T-cell (primary cell): ENCODE measurements around the gene MMP2. TPM values are rescaled to one million over a fixed set of nuclear protein-coding genes. Genes with fewer than 3 reads are reported as not detected.

Experiments
- ATAC-seq, 4 experiments: fragments of 200-7000 bp in 3 of 4; fragments of 150-1000 bp in 1 of 4; cut with Tn5 transposase; replicated peaks in 1 of 4; 1 replicate in 3 of 4; 2 replicates in 1 of 4; pipeline ENCODE4 v1.10.0; 2021; ENCODE audit warnings: moderate library complexity in 3 of 4, mild to moderate bottlenecking in 2 of 4, moderate number of reproducible peaks in 1 of 4
- CTCF ChIA-PET, 2 donors: fragments of 300-600 bp; sonication (Branson Sonifier 250); formaldehyde crosslinking; loops; one replicate each; lab custom pipeline; 2022; ENCODE audit warnings: antibody characterized with exemption in 2 of 2; lab: Charles Lee
- POLR2A ChIA-PET, 2 donors: fragments of 300-600 bp; sonication (Branson Sonifier 250); formaldehyde crosslinking; loops; one replicate each; lab custom pipeline; 2022; ENCODE audit warnings: antibody characterized with exemption in 2 of 2; lab: Charles Lee
- DNase-seq, 35 experiments: peaks; one replicate each; pipeline versions ENCODE4 v3.0.0 to v3.0.0-alpha.2; 2013 to 2023
- H3K27ac ChIP-seq: one replicate; pipeline ENCODE4 v1.5.1; 2013; ENCODE audit warnings: low read length
- H3K27me3 ChIP-seq, 2 experiments: replicated peaks in 1 of 2; 1 replicate in 1 of 2; 2 replicates in 1 of 2; pipeline versions ENCODE4 v1.6.1 to v1.7.0; 2013; ENCODE audit warnings: low read length in 1 of 2, mixed read lengths in 1 of 2; ENCODE audit not compliant: control insufficient read depth in 2 of 2, insufficient read depth in 2 of 2; ENCODE audit errors: extremely low read depth in 1 of 2
- H3K36me3 ChIP-seq, 2 donors: 1 replicate in 1 of 2; 2 replicates in 1 of 2; pipeline versions ENCODE4 v1.6.1 to v1.7.0; 2013; ENCODE audit warnings: low read length in 1 of 2; ENCODE audit not compliant: control insufficient read depth in 2 of 2, insufficient read depth in 1 of 2; ENCODE audit errors: extremely low read depth in 1 of 2
- H3K4me1 ChIP-seq, 2 experiments: 1 replicate in 1 of 2; 2 replicates in 1 of 2; pipeline versions ENCODE4 v1.6.1 to v1.7.0; 2013; ENCODE audit warnings: low read length in 2 of 2, mixed read lengths in 1 of 2; ENCODE audit not compliant: insufficient read depth in 2 of 2, control insufficient read depth in 1 of 2; ENCODE audit errors: extremely low read depth in 1 of 2
- H3K4me3 ChIP-seq, 2 donors: 1 replicate in 1 of 2; 2 replicates in 1 of 2; pipeline versions ENCODE4 v1.5.1 to v1.7.0; 2013; ENCODE audit warnings: mild to moderate bottlenecking in 2 of 2, low read length in 1 of 2, moderate library complexity in 1 of 2; ENCODE audit not compliant: control insufficient read depth in 1 of 2; ENCODE audit errors: extremely low read depth in 1 of 2
- H3K9me3 ChIP-seq: 2 replicates; pipeline ENCODE4 v1.7.0; 2013
- H3K27ac Mint-ChIP-seq, 2 donors: one replicate each; pipeline ENCODE4 v1.8.0; 2020 to 2021; ENCODE audit warnings: mild to moderate bottlenecking in 2 of 2, mixed read lengths in 2 of 2
- H3K27me3 Mint-ChIP-seq, 2 donors: one replicate each; pipeline ENCODE4 v1.8.0; 2021 to 2022; ENCODE audit warnings: mixed read lengths in 2 of 2
- H3K36me3 Mint-ChIP-seq: one replicate; pipeline ENCODE4 v1.8.0; 2021; ENCODE audit warnings: mixed read lengths
- H3K4me1 Mint-ChIP-seq, 3 donors: one replicate each; pipeline ENCODE4 v1.8.0; 2020 to 2022; ENCODE audit warnings: mixed read lengths in 3 of 3, mild to moderate bottlenecking in 1 of 3
- H3K4me3 Mint-ChIP-seq, 3 donors: one replicate each; pipeline ENCODE4 v1.8.0; 2020 to 2022; ENCODE audit warnings: mild to moderate bottlenecking in 3 of 3, mixed read lengths in 3 of 3, moderate library complexity in 3 of 3
- H3K9me3 Mint-ChIP-seq, 3 donors: one replicate each; pipeline ENCODE4 v1.8.0; 2020 to 2022; ENCODE audit warnings: mixed read lengths in 3 of 3
- WGBS: methylation state at CpG from one replicate; pipeline ENCODE4 v1.1.5; 2013; ENCODE audit warnings: missing lambda C conversion rate; ENCODE audit not compliant: insufficient coverage; 5-methylcytosine and 5-hydroxymethylcytosine counted together
- total RNA-seq, 35 experiments: library from RNA in 6 of 35; stranded (reverse) in 6 of 35; fragments of 120-200 nt in 1 of 35; gene quantifications; one replicate each; pipeline versions ENCODE4 v1.2.1 to v1.2.4 and lab custom pipeline; 2013 to 2026

Gene MMP2
- total RNA-seq, 5 donors from 2014 or later (not counting 1 experiment from before 2014, with no cell fraction given): 0.44 to 2.4 (median 1.8) TPM; not detected in 1

GRCh38 chr16:55452996-55453395, 26.0 kb upstream of the MMP2 start:
- Mint-ChIP-seq H3K4me1 (no peaks in the 10 kb centered on the region), H3K9me3 (no peaks in the 10 kb centered on the region), H3K36me3 (no peaks in the 10 kb centered on the region), H3K27me3 (no peaks in the 10 kb centered on the region), H3K27ac (no peak overlapping the region), H3K4me3 (no peak overlapping the region)
- Histone ChIP-seq H3K27ac (no peak overlapping the region), H3K4me1 (no peaks in the 10 kb centered on the region), H3K4me3 (no peak overlapping the region), H3K27me3 (peaks cover 0 to 2% of the 10 kb centered on the region in 2 experiments), H3K9me3 (no peaks in the 10 kb centered on the region), H3K36me3 (no peaks in the 10 kb centered on the region)
- CTCF ChIA-PET: no interaction called here
- WGBS: no CpG with 5 or more reads among the region's 2 CpGs
- no peak for ATAC-seq
- DNase-seq: no peak
- POLR2A ChIA-PET: no interaction called here

GRCh38 chr16:55453909-55454308, 25.1 kb upstream of the MMP2 start:
- Mint-ChIP-seq H3K9me3 (no peaks in the 10 kb centered on the region), H3K4me3 (no peak overlapping the region), H3K4me1 (no peaks in the 10 kb centered on the region), H3K27ac (no peak overlapping the region), H3K27me3 (peaks cover 0 to 2% of the 10 kb centered on the region in 2 donors), H3K36me3 (no peaks in the 10 kb centered on the region)
- peaks cover 0 to 2% of the 10 kb centered on the region in 2 experiments for H3K27me3 ChIP-seq
- H3K9me3 ChIP-seq: no peaks in the 10 kb centered on the region
- no peaks in the 10 kb centered on the region for H3K4me1 ChIP-seq
- ChIA-PET POLR2A (no interaction called here), CTCF (no interaction called here)
- ATAC-seq: no peak
- H3K4me3 ChIP-seq: no peak overlapping the region
- no peak overlapping the region for H3K27ac ChIP-seq
- H3K36me3 ChIP-seq: no peaks in the 10 kb centered on the region
- WGBS: 11% methylated on average over 1 of the region's 2 CpGs
- DNase-seq: no peak

GRCh38 chr16:55454861-55455260, 24.1 kb upstream of the MMP2 start:
- H3K27me3 Mint-ChIP-seq: peaks cover 0 to 3% of the 10 kb centered on the region in 2 donors
- POLR2A ChIA-PET: no interaction called here
- Histone ChIP-seq H3K27me3 (peaks cover 0 to 2% of the 10 kb centered on the region in 2 experiments), H3K4me3 (no peak overlapping the region), H3K9me3 (no peaks in the 10 kb centered on the region), H3K4me1 (no peaks in the 10 kb centered on the region), H3K27ac (no peak overlapping the region), H3K36me3 (no peaks in the 10 kb centered on the region)
- H3K9me3 Mint-ChIP-seq: no peaks in the 10 kb centered on the region
- no peak overlapping the region for H3K27ac Mint-ChIP-seq
- H3K4me1 Mint-ChIP-seq: no peaks in the 10 kb centered on the region
- H3K36me3 Mint-ChIP-seq: no peaks in the 10 kb centered on the region
- no peak overlapping the region for H3K4me3 Mint-ChIP-seq
- WGBS: 77% methylated on average over 5 of the region's 6 CpGs
- ATAC-seq (no peak), DNase-seq (no peak)
- CTCF ChIA-PET: no interaction called here

DNA sequence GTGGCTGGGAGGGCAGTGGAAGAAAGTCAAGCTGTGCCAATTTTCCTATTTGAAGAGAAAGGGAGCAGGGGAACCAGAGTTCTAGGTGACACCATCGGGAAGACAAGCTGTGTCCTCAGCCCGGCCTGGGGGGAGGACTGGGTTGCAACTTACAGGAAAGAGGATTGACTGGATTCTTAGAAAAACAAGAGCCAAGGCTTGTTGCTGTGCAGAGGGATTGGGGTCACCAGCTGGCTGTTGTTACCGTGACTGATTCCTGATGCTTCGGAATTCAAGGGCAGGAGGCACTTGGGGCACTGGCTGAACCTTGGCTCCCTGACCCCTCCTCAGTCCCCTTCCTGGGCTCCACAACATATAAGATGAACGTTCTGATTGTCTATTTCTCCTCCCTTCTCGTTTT, 16.8 kb upstream of the MMP2 start:
- H3K9me3 Mint-ChIP-seq: no peaks in the 10 kb centered on the region
- H3K27me3 ChIP-seq: peaks cover 0 to 14% of the 10 kb centered on the region in 2 experiments
- no peaks in the 10 kb centered on the region for H3K36me3 Mint-ChIP-seq
- 100% methylated on average over 1 of the region's 6 CpGs for WGBS
- H3K9me3 ChIP-seq: no peaks in the 10 kb centered on the region
- CTCF ChIA-PET: interaction anchor here in 1 of 2 donors (0.6 kb wide), 1 partner anchor 298 kb away, joined by 3 read pairs; no protein-coding TSS in a partner anchor
- H3K4me3 ChIP-seq: no peak overlapping the region
- peaks cover 0 to 3% of the 10 kb centered on the region in 2 experiments for H3K4me1 ChIP-seq
- H3K27ac Mint-ChIP-seq: no peak overlapping the region
- no peak overlapping the region for H3K4me3 Mint-ChIP-seq
- no peak overlapping the region for H3K27ac ChIP-seq
- no peak for DNase-seq
- no peaks in the 10 kb centered on the region for H3K36me3 ChIP-seq
- ATAC-seq: no peak
- peaks cover 0 to 4% (median 0%) of the 10 kb centered on the region in 3 donors for H3K4me1 Mint-ChIP-seq
- peaks cover 0 to 7% of the 10 kb centered on the region in 2 donors for H3K27me3 Mint-ChIP-seq
- POLR2A ChIA-PET: no interaction called here

- Mint-ChIP-seq H3K9me3 (no peaks in the 10 kb centered on the region), H3K36me3 (no peaks in the 10 kb centered on the region), H3K4me1 (peaks cover 0 to 4% (median 0%) of the 10 kb centered on the region in 3 donors), H3K27ac (no peak overlapping the region), H3K27me3 (peaks cover 0 to 4% of the 10 kb centered on the region in 2 donors), H3K4me3 (no peak overlapping the region)
- CTCF ChIA-PET: interaction anchor here (0.5 to 1.5 kb wide), 20 partner anchors 8 to 1915 kb away, joined by 3 to 8 read pairs (median 3); no protein-coding TSS in a partner anchor
- POLR2A ChIA-PET: no interaction called here
- 90% methylated on average over 2 of the region's 4 CpGs for WGBS
- H3K4me3 ChIP-seq: no peak overlapping the region
- peaks cover 0 to 14% of the 10 kb centered on the region in 2 experiments for H3K27me3 ChIP-seq
- ATAC-seq (no peak), DNase-seq (no peak)
- H3K36me3 ChIP-seq: no peaks in the 10 kb centered on the region
- no peaks in the 10 kb centered on the region for H3K9me3 ChIP-seq
- H3K4me1 ChIP-seq: peaks cover 0 to 3% of the 10 kb centered on the region in 2 experiments
- no peak overlapping the region for H3K27ac ChIP-seq
Measured at GRCh38 chr16:55464375-55464774, 14.6 kb upstream of the MMP2 start.

DNA sequence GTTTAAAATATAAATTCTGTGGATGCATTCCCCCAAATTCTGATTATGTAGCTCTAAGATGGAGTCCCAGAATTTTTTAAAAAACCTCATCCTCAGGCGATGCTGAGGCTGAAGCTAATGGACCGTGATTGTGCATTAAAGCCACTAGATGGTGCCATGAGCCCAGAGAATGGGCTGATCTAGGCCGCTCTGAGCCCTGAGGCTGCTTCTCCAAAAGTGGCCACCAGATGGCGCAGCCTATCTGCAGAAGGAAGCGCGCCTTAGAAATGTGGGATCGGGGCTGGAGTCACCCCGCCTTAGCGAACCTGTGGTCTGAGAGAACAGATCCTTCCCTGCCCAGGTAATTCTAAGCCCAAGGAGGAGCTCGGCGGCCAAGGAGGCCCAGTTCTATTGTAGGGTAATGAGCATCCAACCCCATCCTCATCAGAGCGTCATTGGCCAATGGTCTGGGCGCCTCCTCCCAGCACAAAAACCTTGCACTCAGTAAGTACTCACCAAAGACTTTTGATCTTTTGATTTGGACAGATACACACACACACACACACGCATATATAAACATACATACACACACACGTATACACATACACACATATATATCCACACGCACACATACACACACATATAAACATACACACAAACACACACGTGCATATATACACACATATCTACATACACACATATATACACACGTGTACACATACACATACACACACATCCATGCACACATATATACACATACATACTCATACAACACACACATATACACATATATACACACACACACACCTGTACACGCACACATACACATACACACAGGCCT, 13.7 kb upstream of the MMP2 start:
- H3K27me3 ChIP-seq: peaks cover 0 to 10% of the 10 kb centered on the region in 2 experiments
- CTCF ChIA-PET: interaction anchor here (0.5 to 1.5 kb wide), 22 partner anchors 8 to 1916 kb away, joined by 3 to 8 read pairs (median 3); no protein-coding TSS in a partner anchor
- DNase-seq (peak; percentile 44 to 89 (median 73)), ATAC-seq (peak; percentile 81 to 95 (median 88))
- H3K9me3 Mint-ChIP-seq: no peaks in the 10 kb centered on the region
- H3K27me3 Mint-ChIP-seq: peaks cover 0 to 4% of the 10 kb centered on the region in 2 donors
- no peak overlapping the region for H3K27ac Mint-ChIP-seq
- no peak overlapping the region for H3K4me3 Mint-ChIP-seq
- H3K9me3 ChIP-seq: no peaks in the 10 kb centered on the region
- POLR2A ChIA-PET: no interaction called here
- H3K4me3 ChIP-seq: no peak overlapping the region
- H3K36me3 ChIP-seq: no peaks in the 10 kb centered on the region
- no peaks in the 10 kb centered on the region for H3K36me3 Mint-ChIP-seq
- no peak overlapping the region for H3K27ac ChIP-seq
- H3K4me1 ChIP-seq: peaks cover 0 to 3% of the 10 kb centered on the region in 2 experiments
- 40% methylated on average over 16 of the region's 19 CpGs for WGBS
- peaks cover 0 to 4% (median 0%) of the 10 kb centered on the region in 3 donors for H3K4me1 Mint-ChIP-seq
